Naive thymus-derived CD4-positive, alpha-beta T cell (primary cell): Measurements from ENCODE around the gene TMTC2. TPM values are rescaled to one million over a fixed set of nuclear protein-coding genes. Genes with fewer than 3 reads are reported as not detected.

Source experiments
- ATAC-seq: fragments of 150-1000 bp; cut with Tn5 transposase; 2 replicates; pipeline ENCODE4 v1.10.0; 2021; ENCODE audit warnings: mild to moderate bottlenecking, moderate library complexity
- CTCF ChIA-PET: fragments of 350-600 bp; sonication (Branson Sonifier 250); formaldehyde crosslinking; loops from one replicate; lab custom pipeline; 2021; ENCODE audit warnings: antibody characterized with exemption; lab: Charles Lee
- POLR2A ChIA-PET: fragments of 350-600 bp; sonication (Branson Sonifier 250); formaldehyde crosslinking; loops from one replicate; lab custom pipeline; 2021; ENCODE audit warnings: antibody characterized with exemption, inconsistent platforms; lab: Charles Lee
- DNase-seq, 9 donors: peaks; one replicate each; pipeline versions ENCODE4 v3.0.0 to v3.0.0-alpha.2; 2020 to 2022; ENCODE audit warnings: mixed read lengths in 1 of 9
- H3K27ac ChIP-seq: one replicate; pipeline ENCODE4 v1.7.0; 2013; ENCODE audit warnings: mild to moderate bottlenecking, low read depth, low read length, moderate library complexity
- H3K27me3 ChIP-seq, 2 donors: one replicate each; pipeline ENCODE4 v1.7.0; 2013; ENCODE audit warnings: low read length in 2 of 2, mild to moderate bottlenecking in 2 of 2, moderate library complexity in 2 of 2; ENCODE audit not compliant: control insufficient read depth in 2 of 2, insufficient read depth in 2 of 2
- H3K36me3 ChIP-seq, 3 experiments: 1 replicate in 2 of 3; 2 replicates in 1 of 3; pipeline ENCODE4 v1.7.0; 2013; ENCODE audit warnings: low read length in 3 of 3, mild to moderate bottlenecking in 3 of 3, moderate library complexity in 1 of 3; ENCODE audit not compliant: insufficient read depth in 3 of 3, control insufficient read depth in 2 of 3
- H3K4me1 ChIP-seq, 2 donors: one replicate each; pipeline ENCODE4 v1.7.0; 2013; ENCODE audit warnings: low read length in 2 of 2, mild to moderate bottlenecking in 2 of 2, moderate library complexity in 1 of 2; ENCODE audit not compliant: control insufficient read depth in 2 of 2, insufficient read depth in 2 of 2
- H3K4me3 ChIP-seq: 2 replicates; pipeline ENCODE4 v1.7.0; 2013; ENCODE audit warnings: mild to moderate bottlenecking, low read length
- H3K9me3 ChIP-seq, 3 experiments: 1 replicate in 2 of 3; 2 replicates in 1 of 3; pipeline ENCODE4 v1.7.0; 2013; ENCODE audit warnings: low read length in 3 of 3; ENCODE audit not compliant: control insufficient read depth in 2 of 3
- H3K27ac Mint-ChIP-seq, 9 donors: one replicate each; pipeline ENCODE4 v1.8.0; 2020 to 2022; ENCODE audit warnings: mixed read lengths in 9 of 9, mild to moderate bottlenecking in 8 of 9, moderate library complexity in 5 of 9, inconsistent platforms in 2 of 9
- H3K27me3 Mint-ChIP-seq, 5 donors: one replicate each; pipeline ENCODE4 v1.8.0; 2021 to 2022; ENCODE audit warnings: mixed read lengths in 5 of 5, mild to moderate bottlenecking in 1 of 5
- H3K36me3 Mint-ChIP-seq, 5 donors: one replicate each; pipeline ENCODE4 v1.8.0; 2020 to 2022; ENCODE audit warnings: mixed read lengths in 5 of 5, mild to moderate bottlenecking in 3 of 5, inconsistent platforms in 1 of 5
- H3K4me1 Mint-ChIP-seq, 7 donors: one replicate each; pipeline ENCODE4 v1.8.0; 2020 to 2022; ENCODE audit warnings: mixed read lengths in 7 of 7, mild to moderate bottlenecking in 3 of 7, inconsistent platforms in 1 of 7
- H3K4me3 Mint-ChIP-seq, 10 donors: one replicate each; pipeline ENCODE4 v1.8.0; 2020 to 2022; ENCODE audit warnings: mild to moderate bottlenecking in 10 of 10, mixed read lengths in 10 of 10, moderate library complexity in 6 of 10, inconsistent platforms in 2 of 10
- H3K9me3 Mint-ChIP-seq, 11 donors: one replicate each; pipeline ENCODE4 v1.8.0; 2020 to 2022; ENCODE audit warnings: mixed read lengths in 11 of 11, mild to moderate bottlenecking in 4 of 11, inconsistent platforms in 1 of 11, moderate library complexity in 1 of 11
- intact Hi-C, 2 donors: fragments of 100-400 bp; cut with micrococcal nuclease; formaldehyde crosslinking; loops; one replicate each; pipeline ENCODE4 v1.15.1; 2023
- polyA plus RNA-seq, 2 donors: library from polyadenylated mRNA; unstranded; fragments of 300-500 nt; fragmentation: Illumina TruSeq; gene quantifications; one replicate each; pipeline ENCODE4 v1.2.3, GENCODE V29; 2021
- total RNA-seq, 6 experiments: library from RNA in 5 of 6; stranded (reverse) in 5 of 6; gene quantifications; 1 replicate in 5 of 6; 2 replicates in 1 of 6; pipeline ENCODE4 v1.2.3 and lab custom pipeline; 2021 to 2026

Gene TMTC2
- total and polyA plus RNA-seq, 7 experiments from 2014 or later = 3.1 to 11.1 (median 4.7) TPM; not detected in 2

DNA sequence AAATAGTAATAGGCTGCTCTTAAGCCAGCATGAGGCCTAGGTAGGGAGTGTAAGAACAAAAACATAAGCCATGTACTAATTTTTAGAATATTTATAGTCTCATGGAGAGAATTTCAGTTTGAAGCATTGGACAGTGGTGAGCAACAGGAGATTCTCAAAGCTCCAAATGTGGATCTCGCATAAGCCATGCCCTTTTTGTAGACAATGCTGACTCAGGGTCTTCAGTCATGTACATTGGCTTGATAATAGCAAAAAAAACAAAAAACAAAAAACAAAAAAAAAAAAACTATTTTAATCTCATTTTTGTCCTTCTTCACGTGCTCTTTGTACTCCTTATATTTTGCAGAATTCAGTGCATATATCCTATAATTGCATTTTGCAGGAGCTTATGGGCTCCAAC, 402.9 kb downstream of the TMTC2 start:
- POLR2A ChIA-PET = no interaction called here
- intact Hi-C loops = no loop called here
- Histone ChIP-seq H3K36me3 (no peaks in the 10 kb centered on the region), H3K27ac (no peak overlapping the region), H3K27me3 (no peaks in the 10 kb centered on the region), H3K9me3 (no peaks in the 10 kb centered on the region), H3K4me1 (no peaks in the 10 kb centered on the region), H3K4me3 (no peak overlapping the region)
- Mint-ChIP-seq H3K4me1 (no peaks in the 10 kb centered on the region), H3K36me3 (no peaks in the 10 kb centered on the region), H3K27ac (no peak overlapping the region), H3K4me3 (no peak overlapping the region), H3K9me3 (peaks cover 0 to 4% (median 0%) of the 10 kb centered on the region in 11 donors), H3K27me3 (no peaks in the 10 kb centered on the region)
- CTCF ChIA-PET = no interaction called here
- ATAC-seq (no peak), DNase-seq (no peak)

DNA sequence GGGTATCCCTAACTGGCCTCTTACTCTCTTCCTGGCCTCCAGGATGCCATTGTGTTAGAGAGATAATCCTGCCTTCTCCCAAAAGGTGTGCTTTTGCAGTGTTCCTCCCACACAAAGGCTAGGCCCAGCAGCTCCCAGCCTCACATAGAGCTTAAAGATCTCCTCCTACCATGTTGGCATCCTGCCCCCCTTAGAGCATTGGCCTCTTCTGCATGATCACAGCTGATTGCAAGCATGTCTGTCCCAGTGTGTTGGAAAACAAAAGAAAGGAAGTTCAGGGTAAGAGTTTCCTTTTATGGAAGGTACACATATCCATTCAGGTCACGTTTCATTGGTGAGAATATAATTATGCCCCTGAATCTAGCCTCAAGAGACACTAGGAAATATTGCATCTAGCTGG, 405.4 kb downstream of the TMTC2 start:
- CTCF ChIA-PET = no interaction called here
- no peak for DNase-seq
- ATAC-seq = no peak
- H3K4me3 Mint-ChIP-seq = no peak overlapping the region
- Histone ChIP-seq H3K9me3 (no peaks in the 10 kb centered on the region), H3K27ac (no peak overlapping the region), H3K36me3 (no peaks in the 10 kb centered on the region), H3K4me1 (no peaks in the 10 kb centered on the region), H3K27me3 (no peaks in the 10 kb centered on the region), H3K4me3 (no peak overlapping the region)
- no peak overlapping the region for H3K27ac Mint-ChIP-seq
- no peaks in the 10 kb centered on the region for H3K36me3 Mint-ChIP-seq
- H3K9me3 Mint-ChIP-seq = peaks cover 0 to 8% (median 4%) of the 10 kb centered on the region in 11 donors
- intact Hi-C loops = no loop called here
- no peaks in the 10 kb centered on the region for H3K27me3 Mint-ChIP-seq
- no peaks in the 10 kb centered on the region for H3K4me1 Mint-ChIP-seq
- POLR2A ChIA-PET = no interaction called here

DNA sequence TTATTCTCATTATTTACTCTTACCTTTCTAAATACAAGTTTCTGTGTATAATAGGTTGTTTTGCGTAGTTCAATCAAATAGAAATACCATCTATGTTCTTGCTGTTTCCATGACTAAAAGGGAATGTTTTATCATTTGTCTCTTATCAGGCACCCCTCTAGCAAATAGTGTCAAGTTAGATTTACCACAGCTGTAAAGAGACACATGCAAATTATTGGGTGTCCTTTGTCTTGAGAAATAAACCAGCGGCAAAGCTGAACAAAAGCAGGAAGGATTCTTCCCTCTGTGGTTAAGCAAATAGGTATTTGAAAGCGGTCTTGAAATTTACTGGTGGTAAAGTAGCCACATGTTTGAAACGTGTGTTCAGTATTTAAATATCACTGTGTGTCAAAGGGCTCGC, 405.9 kb downstream of the TMTC2 start:
- ChIA-PET POLR2A (no interaction called here), CTCF (no interaction called here)
- Histone ChIP-seq H3K36me3 (no peaks in the 10 kb centered on the region), H3K4me3 (no peak overlapping the region), H3K4me1 (no peaks in the 10 kb centered on the region), H3K27ac (no peak overlapping the region), H3K27me3 (no peaks in the 10 kb centered on the region), H3K9me3 (no peaks in the 10 kb centered on the region)
- H3K36me3 Mint-ChIP-seq = no peaks in the 10 kb centered on the region
- intact Hi-C loops = no loop called here
- no peak overlapping the region for H3K27ac Mint-ChIP-seq
- DNase-seq (no peak), ATAC-seq (no peak)
- no peaks in the 10 kb centered on the region for H3K4me1 Mint-ChIP-seq
- peaks cover 0 to 12% (median 4%) of the 10 kb centered on the region in 11 donors for H3K9me3 Mint-ChIP-seq
- no peaks in the 10 kb centered on the region for H3K27me3 Mint-ChIP-seq
- H3K4me3 Mint-ChIP-seq = no peak overlapping the region

DNA sequence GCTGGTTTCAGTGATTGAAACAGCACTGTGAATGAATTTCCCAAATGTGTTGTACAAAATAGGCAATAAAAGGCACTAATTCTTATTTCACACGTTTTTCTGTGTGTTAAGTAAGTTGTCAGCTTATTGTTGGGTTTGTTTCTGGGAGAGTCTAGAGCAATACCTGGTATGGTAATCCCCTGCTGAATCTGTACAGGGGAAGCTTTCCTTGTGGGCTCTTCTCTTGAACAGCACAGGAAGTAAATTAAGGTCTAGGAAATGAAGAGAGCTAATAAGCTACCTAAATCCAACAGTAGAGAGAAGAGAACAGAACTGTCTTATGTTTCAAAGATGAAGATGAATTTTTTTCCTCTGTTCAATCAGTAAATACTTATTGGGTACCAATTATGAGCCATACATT, 406.7 kb downstream of the TMTC2 start:
- no peak for DNase-seq
- Mint-ChIP-seq H3K27ac (no peak overlapping the region), H3K27me3 (no peaks in the 10 kb centered on the region), H3K4me1 (no peaks in the 10 kb centered on the region), H3K4me3 (no peak overlapping the region), H3K9me3 (peaks cover 0 to 15% (median 4%) of the 10 kb centered on the region in 11 donors), H3K36me3 (no peaks in the 10 kb centered on the region)
- Histone ChIP-seq H3K4me3 (no peak overlapping the region), H3K27ac (no peak overlapping the region), H3K36me3 (no peaks in the 10 kb centered on the region), H3K27me3 (no peaks in the 10 kb centered on the region), H3K9me3 (no peaks in the 10 kb centered on the region), H3K4me1 (no peaks in the 10 kb centered on the region)
- ATAC-seq = no peak
- intact Hi-C loops = no loop called here
- ChIA-PET POLR2A (no interaction called here), CTCF (no interaction called here)

DNA sequence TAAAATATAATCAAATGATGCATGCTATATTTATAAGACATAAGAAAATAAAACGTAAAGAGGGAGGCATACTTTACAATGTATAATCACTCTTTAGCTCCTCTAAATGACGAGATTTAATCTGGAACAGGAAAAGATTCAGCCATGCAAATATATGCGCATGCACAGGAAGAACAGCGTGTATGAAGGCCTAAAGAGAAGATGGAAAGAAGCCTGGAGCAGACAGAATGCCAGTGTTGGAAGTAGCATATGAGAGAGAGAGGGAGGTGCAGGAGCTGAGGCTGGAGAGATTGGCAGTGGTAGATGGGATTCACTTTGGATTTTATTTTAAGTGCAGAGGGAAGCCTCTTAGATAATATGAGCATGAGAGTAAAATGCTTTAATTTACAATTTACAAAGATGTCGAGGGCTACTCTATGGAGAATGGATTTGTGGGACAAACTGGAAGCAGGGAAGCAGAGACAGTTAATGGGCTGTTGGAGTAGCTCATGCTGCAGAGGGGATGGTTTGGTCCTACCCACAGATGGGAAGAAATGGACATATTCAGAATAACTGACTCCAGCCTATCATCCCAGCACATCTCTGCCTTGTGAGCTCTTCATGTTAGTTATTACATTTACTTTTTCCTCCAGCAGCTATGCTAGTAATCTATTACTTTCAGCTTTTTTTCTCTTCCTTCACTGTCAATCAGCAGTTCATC, 411.1 kb downstream of the TMTC2 start:
- Mint-ChIP-seq H3K4me1 (no peaks in the 10 kb centered on the region), H3K36me3 (no peaks in the 10 kb centered on the region), H3K4me3 (no peak overlapping the region), H3K27me3 (no peaks in the 10 kb centered on the region), H3K27ac (no peak overlapping the region), H3K9me3 (peaks cover 0 to 15% (median 4%) of the 10 kb centered on the region in 11 donors)
- ChIA-PET POLR2A (no interaction called here), CTCF (no interaction called here)
- no peaks in the 10 kb centered on the region for H3K4me1 ChIP-seq
- no peaks in the 10 kb centered on the region for H3K36me3 ChIP-seq
- ATAC-seq (no peak), DNase-seq (no peak)
- H3K27ac ChIP-seq = no peak overlapping the region
- no peaks in the 10 kb centered on the region for H3K27me3 ChIP-seq
- intact Hi-C loops = no loop called here
- H3K4me3 ChIP-seq = no peak overlapping the region
- no peaks in the 10 kb centered on the region for H3K9me3 ChIP-seq

DNA sequence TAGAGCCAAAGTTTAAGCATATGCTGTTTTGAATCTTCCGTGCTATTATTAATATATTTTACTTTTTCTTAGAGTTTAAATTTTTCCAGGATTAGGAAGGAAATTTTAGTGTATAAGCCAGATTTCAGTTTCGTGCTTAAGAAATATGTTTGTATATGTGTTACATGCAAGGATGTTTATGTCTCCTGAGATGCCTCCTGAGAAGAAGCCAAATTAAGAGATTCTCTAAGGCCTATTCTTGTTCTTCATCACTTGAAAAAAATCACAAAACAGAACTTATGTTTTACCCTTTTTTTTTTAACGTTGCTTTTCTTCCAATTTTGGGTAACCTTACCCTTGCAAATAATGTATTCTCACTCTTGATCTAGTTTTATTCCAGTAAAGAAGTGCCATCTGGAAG, 412.7 kb downstream of the TMTC2 start:
- H3K4me1 ChIP-seq = no peaks in the 10 kb centered on the region
- DNase-seq = no peak
- H3K4me1 Mint-ChIP-seq = no peaks in the 10 kb centered on the region
- H3K36me3 Mint-ChIP-seq = no peaks in the 10 kb centered on the region
- CTCF ChIA-PET = interaction anchor here (0.7 kb wide), 1 partner anchor 1646 kb away, joined by 3 read pairs; no protein-coding TSS in a partner anchor
- no peak overlapping the region for H3K4me3 ChIP-seq
- POLR2A ChIA-PET = no interaction called here
- H3K4me3 Mint-ChIP-seq = no peak overlapping the region
- no peaks in the 10 kb centered on the region for H3K36me3 ChIP-seq
- intact Hi-C loops = no loop called here
- no peak overlapping the region for H3K27ac Mint-ChIP-seq
- no peaks in the 10 kb centered on the region for H3K27me3 Mint-ChIP-seq
- no peaks in the 10 kb centered on the region for H3K27me3 ChIP-seq
- no peak for ATAC-seq
- no peaks in the 10 kb centered on the region for H3K9me3 ChIP-seq
- peaks cover 0 to 15% (median 4%) of the 10 kb centered on the region in 11 donors for H3K9me3 Mint-ChIP-seq
- no peak overlapping the region for H3K27ac ChIP-seq

DNA sequence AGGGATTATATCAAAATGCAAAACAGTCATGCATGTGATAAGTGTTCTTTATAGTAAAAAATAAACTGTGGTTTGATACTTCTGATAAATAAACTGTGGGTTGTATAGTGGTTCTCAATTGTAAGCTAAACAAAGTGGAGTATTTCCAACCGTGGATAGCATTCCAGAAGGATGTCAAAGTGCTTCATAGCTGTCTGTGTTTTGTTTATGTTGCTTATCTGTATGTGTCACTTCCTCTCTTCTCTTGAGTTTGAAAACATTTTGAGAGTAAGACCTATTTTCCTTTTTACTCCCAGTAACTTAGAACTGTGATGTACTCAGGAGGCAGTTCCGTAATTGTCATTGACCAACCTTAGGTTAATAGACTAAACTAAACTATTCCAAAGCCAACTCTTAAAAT, 415.8 kb downstream of the TMTC2 start:
- no peaks in the 10 kb centered on the region for H3K36me3 ChIP-seq
- H3K36me3 Mint-ChIP-seq = no peaks in the 10 kb centered on the region
- ATAC-seq (no peak), DNase-seq (no peak)
- no peak overlapping the region for H3K27ac Mint-ChIP-seq
- no peak overlapping the region for H3K4me3 Mint-ChIP-seq
- POLR2A ChIA-PET = no interaction called here
- no peaks in the 10 kb centered on the region for H3K4me1 Mint-ChIP-seq
- H3K27me3 ChIP-seq = no peaks in the 10 kb centered on the region
- H3K27me3 Mint-ChIP-seq = no peaks in the 10 kb centered on the region
- H3K4me1 ChIP-seq = no peaks in the 10 kb centered on the region
- H3K4me3 ChIP-seq = no peak overlapping the region
- H3K9me3 Mint-ChIP-seq = peaks cover 0 to 4% (median 0%) of the 10 kb centered on the region in 11 donors
- H3K9me3 ChIP-seq = no peaks in the 10 kb centered on the region
- CTCF ChIA-PET = no interaction called here
- intact Hi-C loops = no loop called here
- no peak overlapping the region for H3K27ac ChIP-seq
